ENCODE measurements around the gene GLI3.

The GLI3 gene

GRCh38 chr7:42227936-42228591, 8.9 kb downstream of the GLI3 start:
- CTCF ChIA-PET: interaction anchor here (1.3 to 3.8 kb wide), 4 partner anchors 238 to 287 kb away, joined by 3 to 16 read pairs (median 4); no protein-coding TSS in a partner anchor
- POLR2A ChIA-PET: no interaction called here
- no peak for DNase-seq (ENCODE audit: low read depth, low spot score)
- H3K4me3 ChIP-seq (ENCODE audit: low read depth, low read length): peak overlapping the region; percentile 42
- TF ChIP-seq CTCF (IDR thresholded peaks at IDR 0.05; ENCODE audit: insufficient read depth, low read length, missing control alignments): no peak

GRCh38 chr7:42227541-42227935, 9.5 kb downstream of the GLI3 start:
- ChIA-PET POLR2A (no interaction called here), CTCF (interaction anchor here (1.1 to 3.8 kb wide), 3 partner anchors 248 to 285 kb away, joined by 3 to 16 read pairs (median 5); no protein-coding TSS in a partner anchor)
- peak overlapping the region; percentile 42 for H3K4me3 ChIP-seq (ENCODE audit: low read depth, low read length)
- no peak for DNase-seq (ENCODE audit: low read depth, low spot score)
- TF ChIP-seq CTCF (IDR thresholded peaks at IDR 0.05; ENCODE audit: insufficient read depth, low read length, missing control alignments): no peak

GRCh38 chr7:42227021-42227420, 10.0 kb downstream of the GLI3 start:
- POLR2A ChIA-PET: no interaction called here
- TF ChIP-seq CTCF (IDR thresholded peaks at IDR 0.05; ENCODE audit: insufficient read depth, low read length, missing control alignments): no peak
- CTCF ChIA-PET: interaction anchor here (0.6 to 3.8 kb wide), 5 partner anchors 35 to 284 kb away, joined by 3 to 16 read pairs (median 3); no protein-coding TSS in a partner anchor
- H3K4me3 ChIP-seq (ENCODE audit: low read depth, low read length): no peak overlapping the region
- no peak for DNase-seq (ENCODE audit: low read depth, low spot score)

- ChIA-PET CTCF (interaction anchor here (0.6 to 3.8 kb wide), 6 partner anchors 34 to 286 kb away, joined by 3 to 16 read pairs (median 4); no protein-coding TSS in a partner anchor), POLR2A (no interaction called here)
- TF ChIP-seq CTCF (IDR thresholded peaks at IDR 0.05; ENCODE audit: insufficient read depth, low read length, missing control alignments): no peak
- no peak overlapping the region for H3K4me3 ChIP-seq (ENCODE audit: low read depth, low read length)
- no peak for DNase-seq (ENCODE audit: low read depth, low spot score)
These were observed 10.6 kb downstream of the GLI3 start for GRCh38 chr7:42226354-42226941.

- CTCF ChIA-PET: interaction anchor here (0.7 to 2.7 kb wide), 7 partner anchors 9 to 247 kb away, joined by 3 to 10 read pairs (median 3); no protein-coding TSS in a partner anchor
- TF ChIP-seq CTCF (IDR thresholded peaks at IDR 0.05; ENCODE audit: insufficient read depth, low read length, missing control alignments): no peak
- no peak overlapping the region for H3K4me3 ChIP-seq (ENCODE audit: low read depth, low read length)
- DNase-seq (ENCODE audit: low read depth, low spot score): no peak
- POLR2A ChIA-PET: no interaction called here
These were observed 12.5 kb downstream of the GLI3 start for GRCh38 chr7:42224391-42225003.

- DNase-seq (ENCODE audit: low read depth, low spot score): no peak
- POLR2A ChIA-PET: no interaction called here
- no peak overlapping the region for H3K4me3 ChIP-seq (ENCODE audit: low read depth, low read length)
- no peak for TF ChIP-seq CTCF (IDR thresholded peaks at IDR 0.05; ENCODE audit: insufficient read depth, low read length, missing control alignments)
- CTCF ChIA-PET: interaction anchor here (1.6 to 2.7 kb wide), 2 partner anchors 11 to 248 kb away, joined by 4 to 10 read pairs; no protein-coding TSS in a partner anchor
These were observed 14.1 kb downstream of the GLI3 start for GRCh38 chr7:42222891-42223290.
